Natural killer cell treated with Interleukin-12 subunit alpha and Interleukin-12 subunit beta and Interleukin-15 and Interleukin-18, amount 100 ng/mL, for 72 hours (primary cell): Measurements from ENCODE around the gene TOGARAM2. TPM values are rescaled to one million over a fixed set of nuclear protein-coding genes. Genes with fewer than 3 reads are reported as not detected.

Experiments
- ATAC-seq, 2 donors: fragments of 150-1000 bp; cut with Tn5 transposase in 1 of 2; sonication (Bioruptor Pico), chemical (Tn5 transposase) in 1 of 2; 2 replicates each; pipeline ENCODE4 v1.10.0; 2021
- DNase-seq: peaks from one replicate; pipeline ENCODE4 v3.0.0; 2022; ENCODE audit warnings: low spot score
- H3K27ac Mint-ChIP-seq, 2 donors: 1 replicate in 1 of 2; 2 replicates in 1 of 2; pipeline ENCODE4 v1.8.0; 2022; ENCODE audit warnings: mixed read lengths in 2 of 2, mild to moderate bottlenecking in 1 of 2, moderate library complexity in 1 of 2
- H3K27me3 Mint-ChIP-seq, 2 donors: 1 replicate in 1 of 2; 2 replicates in 1 of 2; pipeline ENCODE4 v1.8.0; 2022; ENCODE audit warnings: mixed read lengths in 2 of 2
- H3K36me3 Mint-ChIP-seq: one replicate; pipeline ENCODE4 v1.8.0; 2022; ENCODE audit warnings: mixed read lengths
- H3K4me1 Mint-ChIP-seq, 2 donors: 1 replicate in 1 of 2; 2 replicates in 1 of 2; pipeline ENCODE4 v1.8.0; 2022; ENCODE audit warnings: low read depth in 2 of 2, mixed read lengths in 2 of 2, mild to moderate bottlenecking in 1 of 2
- H3K4me3 Mint-ChIP-seq: one replicate; pipeline ENCODE4 v1.8.0; 2022; ENCODE audit warnings: mixed read lengths
- H3K9me3 Mint-ChIP-seq: 2 replicates; pipeline ENCODE4 v1.8.0; 2022; ENCODE audit warnings: mixed read lengths
- total RNA-seq, 2 donors: library from RNA; stranded (reverse); gene quantifications; one replicate each; pipeline ENCODE4 v1.2.3, GENCODE V29; 2022

The TOGARAM2 gene
- total RNA-seq = 1 to 10 TPM; 6.8 to 7.7 TPM

DNA sequence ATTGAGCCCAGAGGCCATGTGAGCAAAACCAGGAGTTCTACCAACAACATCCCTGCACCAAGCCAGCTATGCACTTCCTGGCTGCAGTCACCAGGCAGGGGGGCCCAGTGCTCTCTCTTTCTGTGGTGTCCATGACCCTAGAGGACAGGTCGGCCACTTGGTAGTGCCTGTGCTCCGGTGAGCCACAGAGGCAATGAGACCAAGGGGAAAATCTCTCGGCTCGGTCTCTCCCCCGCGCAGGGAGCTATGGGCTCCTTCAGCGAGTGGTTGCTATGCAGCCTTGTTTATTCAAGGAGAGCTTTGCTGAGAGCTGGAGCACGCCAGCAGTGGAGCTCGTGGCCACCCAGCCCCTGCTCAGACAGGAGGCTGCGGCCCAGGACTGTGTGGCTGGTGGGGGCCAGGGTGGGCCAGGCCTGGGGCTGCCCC is at the start of gene TOGARAM2:
TSS of gene TOGARAM2 (plus strand) at position 283 of the 426 bp plus-strand sequence. CDS start 13,537 bp downstream, outside the sequence.
- no peak for ATAC-seq
- H3K27ac Mint-ChIP-seq = no peak within 1 kb of the TSS
- H3K36me3 Mint-ChIP-seq = no peaks in the 10 kb centered on the region
- no peak within 1 kb of the TSS for H3K4me3 Mint-ChIP-seq
- no peaks in the 10 kb centered on the region for H3K27me3 Mint-ChIP-seq
- no peak for DNase-seq
- peaks cover 4 to 6% of the 10 kb centered on the region in 2 donors for H3K4me1 Mint-ChIP-seq
- H3K9me3 Mint-ChIP-seq = no peaks in the 10 kb centered on the region

GRCh38 chr2:28934769-28935168 is 46.3 kb upstream of the TOGARAM2 start:
- Mint-ChIP-seq H3K4me1 (peaks cover 0 to 2% of the 10 kb centered on the region in 2 donors), H3K4me3 (no peak overlapping the region), H3K9me3 (no peaks in the 10 kb centered on the region), H3K36me3 (peaks cover 6% of the 10 kb centered on the region), H3K27ac (no peak overlapping the region), H3K27me3 (no peaks in the 10 kb centered on the region)
- DNase-seq (no peak), ATAC-seq (no peak)

- peaks cover 0 to 2% of the 10 kb centered on the region in 2 donors for H3K4me1 Mint-ChIP-seq
- no peak overlapping the region for H3K4me3 Mint-ChIP-seq
- ATAC-seq (no peak), DNase-seq (no peak)
- H3K36me3 Mint-ChIP-seq = peaks cover 35% of the 10 kb centered on the region
- H3K9me3 Mint-ChIP-seq = no peaks in the 10 kb centered on the region
- H3K27ac Mint-ChIP-seq = peak overlapping the region in 1 of 2 donors; percentile 51
- H3K27me3 Mint-ChIP-seq = no peaks in the 10 kb centered on the region
Observed at GRCh38 chr2:28941008-28941407, 40.1 kb upstream of the TOGARAM2 start.

DNA sequence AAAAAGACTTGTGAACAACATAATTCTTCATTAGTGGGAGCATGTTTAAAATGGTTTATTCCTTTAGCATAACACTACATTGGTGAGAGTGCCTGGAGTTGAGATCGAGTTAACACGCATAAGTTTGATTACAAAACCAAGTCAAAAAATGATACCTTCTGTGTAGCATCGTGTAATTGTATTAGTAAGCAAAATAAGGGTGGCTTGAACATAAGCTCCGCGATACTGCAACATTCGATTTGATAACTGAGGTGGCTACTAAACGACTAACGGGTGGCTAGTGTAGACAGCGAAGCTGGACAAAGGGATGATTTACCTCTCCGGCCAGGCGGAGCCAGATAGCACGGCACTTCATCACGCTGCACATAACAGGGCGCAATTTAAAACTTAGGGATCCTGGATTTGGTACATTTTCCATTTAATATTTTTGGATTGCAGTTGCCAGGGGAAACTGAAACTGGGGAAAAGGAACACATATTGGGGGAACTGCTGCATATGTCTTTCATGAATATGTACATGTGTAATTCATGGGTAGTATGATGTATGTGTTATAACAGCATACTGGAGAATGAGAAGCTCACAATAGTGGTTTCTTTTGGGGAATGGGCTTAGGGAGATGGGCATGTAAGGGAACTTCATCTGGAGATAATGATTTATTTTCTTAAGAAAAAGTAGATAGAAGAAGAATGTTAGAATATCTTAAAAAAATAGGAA is 36.4 kb upstream of the TOGARAM2 start:
- no peak for ATAC-seq
- H3K36me3 Mint-ChIP-seq = peaks cover 47% of the 10 kb centered on the region
- no peaks in the 10 kb centered on the region for H3K27me3 Mint-ChIP-seq

DNA sequence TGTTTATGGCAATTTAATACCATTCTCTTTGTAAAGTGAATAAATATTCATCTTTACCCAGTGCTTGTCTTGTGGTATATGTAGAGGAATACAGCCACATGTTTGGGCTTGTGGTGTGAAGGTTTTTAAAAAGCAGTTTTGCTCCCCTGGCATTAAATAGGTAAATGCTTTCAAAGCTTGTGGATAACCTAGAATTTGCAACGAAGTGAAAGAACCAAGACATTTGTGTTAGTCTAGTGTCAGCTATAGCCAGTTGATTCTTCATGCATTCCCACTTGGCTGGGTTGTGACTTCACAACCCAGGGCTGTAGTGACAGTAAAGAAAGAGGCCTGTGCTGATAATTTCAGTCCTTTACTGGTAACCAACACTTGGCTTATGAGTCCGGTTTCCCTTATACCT is 32.9 kb upstream of the TOGARAM2 start:
- ATAC-seq (no peak), DNase-seq (no peak)
- H3K4me1 Mint-ChIP-seq = peaks cover 12 to 22% of the 10 kb centered on the region in 2 donors
- H3K27ac Mint-ChIP-seq = no peak overlapping the region
- no peaks in the 10 kb centered on the region for H3K9me3 Mint-ChIP-seq
- H3K27me3 Mint-ChIP-seq = no peaks in the 10 kb centered on the region
- no peak overlapping the region for H3K4me3 Mint-ChIP-seq
- peaks cover 32% of the 10 kb centered on the region for H3K36me3 Mint-ChIP-seq

More for the DNA sequence above, 36.4 kb upstream of the TOGARAM2 start:
- H3K4me3 Mint-ChIP-seq = no peak overlapping the region
- no peak for DNase-seq
- H3K4me1 Mint-ChIP-seq = peaks cover 0 to 4% of the 10 kb centered on the region in 2 donors
- H3K27ac Mint-ChIP-seq = no peak overlapping the region
- no peaks in the 10 kb centered on the region for H3K9me3 Mint-ChIP-seq

DNA sequence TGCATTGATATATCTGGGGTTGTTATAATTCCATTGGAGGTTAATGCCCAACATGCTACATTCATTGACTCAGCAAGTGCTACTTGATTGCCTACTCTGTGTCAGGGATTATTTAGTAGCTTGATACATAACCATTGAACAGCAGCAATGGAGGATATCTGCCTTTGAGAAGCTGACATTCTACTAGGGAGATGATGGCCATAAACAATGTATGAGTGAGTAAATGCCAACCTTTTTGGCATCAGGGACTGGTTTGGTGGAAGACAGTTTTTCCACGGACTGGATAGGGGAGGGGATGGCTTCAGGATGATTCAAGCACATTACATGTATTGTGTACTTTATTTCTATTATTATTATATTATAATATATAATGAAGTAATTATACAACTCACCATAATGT is 31.9 kb upstream of the TOGARAM2 start:
- Mint-ChIP-seq H3K36me3 (peaks cover 23% of the 10 kb centered on the region), H3K27me3 (no peaks in the 10 kb centered on the region), H3K27ac (no peak overlapping the region), H3K9me3 (no peaks in the 10 kb centered on the region), H3K4me3 (no peak overlapping the region), H3K4me1 (peaks cover 12 to 22% of the 10 kb centered on the region in 2 donors)
- ATAC-seq (no peak), DNase-seq (no peak)

GRCh38 chr2:28949617-28950305 is 31.3 kb upstream of the TOGARAM2 start:
- Mint-ChIP-seq H3K27ac (peak overlapping the region in 1 of 2 donors; percentile 6), H3K36me3 (peaks cover 20% of the 10 kb centered on the region)

GRCh38 chr2:28950941-28951630 is 30.0 kb upstream of the TOGARAM2 start:
- no peak overlapping the region for H3K4me3 Mint-ChIP-seq
- H3K9me3 Mint-ChIP-seq = no peaks in the 10 kb centered on the region

More at GRCh38 chr2:28949617-28950305, 31.3 kb upstream of the TOGARAM2 start:
- no peak for ATAC-seq
- Mint-ChIP-seq H3K4me1 (peaks cover 12 to 22% of the 10 kb centered on the region in 2 donors), H3K9me3 (no peaks in the 10 kb centered on the region), H3K27me3 (no peaks in the 10 kb centered on the region), H3K4me3 (no peak overlapping the region)
- no peak for DNase-seq

DNA sequence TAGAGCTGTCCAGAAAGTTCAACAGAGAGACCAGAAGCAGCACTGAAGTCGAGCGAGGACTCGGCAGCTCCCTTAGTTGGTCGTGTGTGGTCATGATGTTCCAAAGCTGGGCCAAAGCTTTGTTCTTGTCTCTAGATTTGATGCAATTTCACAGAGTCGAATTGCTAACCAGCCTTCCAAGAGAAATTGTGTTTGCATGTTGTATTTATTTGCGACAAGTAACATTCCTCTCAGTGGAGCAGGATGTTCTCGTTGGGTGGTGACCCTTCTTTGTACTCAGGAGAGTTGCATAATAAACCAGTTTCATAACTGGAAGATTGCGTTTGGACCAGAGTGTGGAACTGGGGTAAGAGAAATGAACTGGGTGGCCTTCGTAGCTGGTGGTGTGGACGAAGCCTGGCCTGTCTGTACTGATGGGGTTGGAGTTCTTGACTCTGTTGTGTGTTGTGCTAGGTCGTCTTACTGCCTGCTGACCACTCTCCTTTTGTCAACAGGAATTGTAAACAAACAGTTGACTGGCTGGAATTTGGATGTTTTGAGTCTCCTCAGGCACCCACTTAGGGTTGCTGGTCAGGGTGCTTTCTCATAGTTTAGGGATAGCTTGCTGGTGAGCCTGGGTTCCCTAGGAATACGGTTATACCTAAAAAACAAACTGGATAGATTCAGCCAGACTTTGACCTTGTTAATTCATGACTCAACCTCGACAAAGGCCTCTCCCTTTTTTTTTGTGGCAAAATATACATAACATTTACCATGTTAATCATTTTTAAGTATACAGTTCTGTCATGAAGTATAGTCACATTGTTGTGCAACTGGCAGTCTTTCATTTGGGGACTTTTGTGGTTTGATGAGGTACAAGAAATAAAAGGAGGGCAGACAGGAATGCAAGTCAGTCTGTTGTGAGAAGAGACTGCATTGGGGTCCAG is 28.9 kb upstream of the TOGARAM2 start:
- Mint-ChIP-seq H3K9me3 (no peaks in the 10 kb centered on the region), H3K27ac (peak overlapping the region in 1 of 2 donors; percentile 29), H3K27me3 (no peaks in the 10 kb centered on the region), H3K4me1 (peaks cover 12 to 21% of the 10 kb centered on the region in 2 donors), H3K36me3 (peaks cover 6% of the 10 kb centered on the region), H3K4me3 (no peak overlapping the region)
- DNase-seq (no peak), ATAC-seq (peak; percentile 34 to 52)

More at GRCh38 chr2:28950941-28951630, 30.0 kb upstream of the TOGARAM2 start:
- no peak overlapping the region for H3K27ac Mint-ChIP-seq
- no peaks in the 10 kb centered on the region for H3K27me3 Mint-ChIP-seq
- DNase-seq = no peak
- peaks cover 12 to 22% of the 10 kb centered on the region in 2 donors for H3K4me1 Mint-ChIP-seq
- H3K36me3 Mint-ChIP-seq = peaks cover 12% of the 10 kb centered on the region
- ATAC-seq = no peak

GRCh38 chr2:28952836-28953211 is 28.3 kb upstream of the TOGARAM2 start:
- Mint-ChIP-seq H3K4me3 (no peak overlapping the region), H3K36me3 (peaks cover 6% of the 10 kb centered on the region), H3K4me1 (peaks cover 12 to 25% of the 10 kb centered on the region in 2 donors), H3K27me3 (no peaks in the 10 kb centered on the region), H3K9me3 (no peaks in the 10 kb centered on the region), H3K27ac (peak overlapping the region in 1 of 2 donors; percentile 29)
- ATAC-seq (no peak), DNase-seq (no peak)

DNA sequence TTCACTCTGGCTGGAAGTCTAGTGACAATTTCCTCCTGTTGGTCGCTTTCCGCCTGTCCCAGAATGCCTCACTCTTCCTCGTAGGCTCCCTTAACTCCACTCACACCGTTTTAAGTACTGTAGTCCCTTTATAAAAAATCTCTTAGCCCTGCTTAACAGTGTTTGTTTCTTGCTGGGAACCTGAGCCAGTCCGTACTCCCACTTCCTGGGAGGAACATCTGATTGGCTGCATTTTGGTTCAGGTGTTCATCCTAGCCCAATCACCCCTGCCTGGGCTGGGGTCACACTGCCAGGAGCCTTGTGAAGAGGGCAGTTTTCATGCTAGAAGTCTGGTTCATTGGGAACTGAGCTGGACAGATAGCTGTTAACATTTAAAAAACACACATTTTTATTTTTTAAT is 25.6 kb upstream of the TOGARAM2 start:
- no peaks in the 10 kb centered on the region for H3K9me3 Mint-ChIP-seq
- ATAC-seq = no peak
- H3K27me3 Mint-ChIP-seq = no peaks in the 10 kb centered on the region
- no peak overlapping the region for H3K4me3 Mint-ChIP-seq
- peaks cover 12 to 18% of the 10 kb centered on the region in 2 donors for H3K4me1 Mint-ChIP-seq
- H3K27ac Mint-ChIP-seq = no peak overlapping the region
- DNase-seq = no peak
- no peaks in the 10 kb centered on the region for H3K36me3 Mint-ChIP-seq

DNA sequence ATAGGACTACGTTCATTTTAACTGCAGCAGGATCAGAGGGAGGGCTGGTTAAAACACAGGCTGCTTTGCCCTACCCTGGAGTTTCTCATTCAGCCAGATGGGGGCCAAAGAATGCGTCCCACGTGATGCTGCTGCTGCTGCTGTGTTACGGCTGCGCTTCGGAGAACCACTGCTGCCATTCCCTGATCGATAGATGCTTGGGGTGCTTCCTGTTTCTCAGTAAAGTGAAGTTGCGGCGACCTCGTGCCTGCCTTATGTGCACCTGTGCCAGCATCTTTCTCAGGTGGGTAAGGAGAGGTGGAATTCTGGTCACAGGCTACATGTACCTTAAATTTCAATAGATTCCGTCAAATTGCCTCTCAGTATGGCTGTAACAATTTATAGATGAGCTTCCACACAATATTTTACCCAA is 24.7 kb upstream of the TOGARAM2 start:
- peaks cover 12 to 17% of the 10 kb centered on the region in 2 donors for H3K4me1 Mint-ChIP-seq
- ATAC-seq (peak; percentile 55 to 79), DNase-seq (peak; percentile 65)
- H3K27ac Mint-ChIP-seq = no peak overlapping the region
- H3K36me3 Mint-ChIP-seq = no peaks in the 10 kb centered on the region
- no peaks in the 10 kb centered on the region for H3K9me3 Mint-ChIP-seq
- H3K4me3 Mint-ChIP-seq = no peak overlapping the region
- H3K27me3 Mint-ChIP-seq = no peaks in the 10 kb centered on the region

DNA sequence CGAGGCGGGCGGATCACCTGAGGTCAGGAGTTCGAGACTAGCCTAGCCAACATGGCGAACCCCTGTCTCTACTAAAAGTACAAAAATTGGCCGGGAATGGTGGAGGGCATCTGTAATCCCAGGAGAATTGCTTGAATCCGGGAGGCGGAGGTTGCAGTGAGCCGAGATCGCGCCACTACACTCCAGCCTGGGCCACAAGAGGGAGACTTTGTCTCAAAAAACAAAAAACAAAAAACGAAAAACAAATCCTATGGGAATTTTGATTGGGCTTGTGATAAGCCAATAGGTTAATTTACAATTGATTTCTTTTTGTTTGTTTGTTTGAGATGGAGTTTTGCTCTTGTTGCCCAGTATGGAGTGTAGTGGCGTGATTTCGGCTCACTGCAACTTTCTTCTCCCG is 24.2 kb upstream of the TOGARAM2 start:
- Mint-ChIP-seq H3K27ac (no peak overlapping the region), H3K9me3 (no peaks in the 10 kb centered on the region), H3K4me1 (peaks cover 12 to 17% of the 10 kb centered on the region in 2 donors), H3K36me3 (no peaks in the 10 kb centered on the region), H3K4me3 (no peak overlapping the region), H3K27me3 (no peaks in the 10 kb centered on the region)
- no peak for DNase-seq
- ATAC-seq = no peak
